Measurements from ENCODE around the gene PIAS4. TPM values are rescaled to one million over a fixed set of nuclear protein-coding genes. Genes with fewer than 3 reads are reported as not detected.

PIAS4 gene
- total and polyA plus RNA-seq, 5 donors from 2014 or later: 4.1 to 25.4 (median 4.6) TPM

DNA sequence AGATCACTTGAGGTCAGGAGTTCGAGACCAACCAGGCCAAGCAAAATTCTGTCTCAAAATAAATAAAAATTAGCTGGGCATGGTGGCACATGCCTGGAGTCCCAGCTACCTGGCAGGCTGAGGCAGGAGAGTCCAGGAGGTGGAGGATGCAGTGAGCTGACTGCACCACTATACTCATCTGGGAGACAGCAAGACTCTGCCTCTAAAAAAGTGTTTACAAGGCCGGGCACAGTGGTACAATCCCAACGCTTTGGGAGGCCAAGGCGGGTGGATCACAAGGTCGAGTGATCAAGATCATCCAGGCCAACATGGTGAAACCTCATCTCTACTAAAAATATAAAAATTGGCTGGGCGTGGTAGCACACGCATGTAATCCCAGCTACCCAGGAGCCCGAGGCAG is 32.4 kb upstream of the PIAS4 start:
- no peak overlapping the region for H3K27ac Mint-ChIP-seq
- no peaks in the 10 kb centered on the region for H3K27me3 Mint-ChIP-seq
- no peak overlapping the region for H3K4me3 ChIP-seq (ENCODE audit: low read depth, low read length)
- DNase-seq (peak in 1 of 3 donors; percentile 13), ATAC-seq (ENCODE audit: low read depth in 2 of 2) (no peak)
- H3K27ac ChIP-seq (ENCODE audit: insufficient read depth, low read length, poor library complexity, severe bottlenecking): no peak overlapping the region
- no peaks in the 10 kb centered on the region for H3K27me3 ChIP-seq (ENCODE audit: control insufficient read depth, insufficient read depth, low read length)
- H3K9me3 Mint-ChIP-seq: peaks cover 0 to 2% (median 0%) of the 10 kb centered on the region in 7 donors
- H3K36me3 Mint-ChIP-seq: peaks cover 17% of the 10 kb centered on the region
- peaks cover 11% of the 10 kb centered on the region for H3K4me1 ChIP-seq (ENCODE audit: control insufficient read depth, insufficient read depth, low read length, poor library complexity, severe bottlenecking)
- H3K9me3 ChIP-seq (ENCODE audit: control insufficient read depth in 2 of 2, low read length in 2 of 2): no peaks in the 10 kb centered on the region
- H3K4me3 Mint-ChIP-seq: peak overlapping the region in 1 of 4 donors; percentile 15
- peaks cover 49% of the 10 kb centered on the region for H3K36me3 ChIP-seq (ENCODE audit: control insufficient read depth, insufficient read depth, low read length)
- peaks cover 0 to 24% (median 9%) of the 10 kb centered on the region in 4 donors for H3K4me1 Mint-ChIP-seq

DNA sequence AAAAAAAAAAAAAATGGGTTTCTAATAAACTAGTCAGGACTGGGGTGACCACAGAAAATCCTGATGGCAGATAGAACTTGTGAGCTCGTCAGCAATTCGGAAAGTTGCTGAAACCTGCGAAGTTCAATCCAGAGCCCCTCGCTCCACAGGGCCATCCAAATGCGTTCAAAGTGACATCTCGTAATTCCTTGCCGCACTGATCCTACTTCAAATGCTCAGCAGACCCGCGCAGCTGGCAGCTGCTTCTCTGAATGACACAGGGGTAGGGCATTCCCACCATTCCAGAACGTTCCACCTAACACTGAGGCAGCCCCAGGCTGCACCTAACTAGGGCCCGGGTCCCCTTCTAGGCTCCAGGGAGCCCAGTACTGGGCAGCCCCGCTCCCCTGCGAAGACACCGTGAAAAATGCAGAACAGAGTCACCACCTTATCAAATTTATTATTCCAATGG is 31.9 kb upstream of the PIAS4 start:
- H3K4me1 Mint-ChIP-seq: peaks cover 0 to 19% (median 6%) of the 10 kb centered on the region in 4 donors
- peak overlapping the region in 1 of 3 donors; percentile 35 for H3K27ac Mint-ChIP-seq
- Histone ChIP-seq H3K4me1 (ENCODE audit: control insufficient read depth, insufficient read depth, low read length, poor library complexity, severe bottlenecking) (peaks cover 6% of the 10 kb centered on the region), H3K27ac (ENCODE audit: insufficient read depth, low read length, poor library complexity, severe bottlenecking) (no peak overlapping the region), H3K9me3 (ENCODE audit: control insufficient read depth in 2 of 2, low read length in 2 of 2) (no peaks in the 10 kb centered on the region), H3K4me3 (ENCODE audit: low read depth, low read length) (no peak overlapping the region), H3K27me3 (ENCODE audit: control insufficient read depth, insufficient read depth, low read length) (no peaks in the 10 kb centered on the region), H3K36me3 (ENCODE audit: control insufficient read depth, insufficient read depth, low read length) (peaks cover 54% of the 10 kb centered on the region)
- DNase-seq: peak in 1 of 3 donors; percentile 21
- peak overlapping the region in 3 of 4 donors; percentile 31 to 69 (median 65) for H3K4me3 Mint-ChIP-seq
- no peak for ATAC-seq (ENCODE audit: low read depth in 2 of 2)
- H3K27me3 Mint-ChIP-seq: no peaks in the 10 kb centered on the region
- peaks cover 0 to 2% (median 0%) of the 10 kb centered on the region in 7 donors for H3K9me3 Mint-ChIP-seq
- peaks cover 17% of the 10 kb centered on the region for H3K36me3 Mint-ChIP-seq

DNA sequence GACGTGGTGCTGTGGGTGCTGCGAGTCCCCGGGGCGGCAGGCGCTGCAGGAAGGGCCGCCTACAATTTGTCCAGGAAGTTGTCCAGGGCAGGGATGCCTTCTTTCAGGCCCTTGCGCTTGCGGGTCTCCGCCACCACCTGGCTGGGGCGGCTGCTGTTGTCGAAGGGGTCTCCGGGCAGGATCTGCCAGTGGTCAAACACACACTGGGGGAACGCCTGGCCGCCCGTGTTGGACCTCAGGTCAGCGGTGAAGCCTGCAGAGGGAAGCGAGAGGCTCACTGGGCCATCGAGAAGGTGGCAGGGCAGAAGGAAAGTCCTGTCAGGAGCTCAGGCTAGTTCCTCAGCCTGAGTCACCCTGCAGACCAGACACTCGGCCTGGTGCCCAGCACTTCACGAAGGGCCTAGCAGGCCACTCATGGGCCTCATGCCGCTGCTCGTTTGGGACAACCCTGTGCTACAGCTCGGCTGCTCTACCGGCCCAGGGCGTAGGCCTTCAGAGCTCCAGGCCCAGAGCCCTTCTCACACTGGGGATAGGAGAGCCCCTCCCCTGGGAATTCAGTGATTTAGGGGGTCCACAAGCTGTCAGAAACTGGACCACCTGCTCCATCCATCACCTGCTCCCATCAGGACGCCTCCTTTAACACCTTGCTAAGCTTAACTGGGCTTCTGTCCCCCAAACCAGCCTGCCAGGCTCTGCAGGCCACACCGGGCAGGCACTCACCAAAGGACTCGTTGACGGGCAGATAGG is 30.9 kb upstream of the PIAS4 start:
- Histone ChIP-seq H3K9me3 (ENCODE audit: control insufficient read depth in 2 of 2, low read length in 2 of 2) (no peaks in the 10 kb centered on the region), H3K36me3 (ENCODE audit: control insufficient read depth, insufficient read depth, low read length) (peaks cover 64% of the 10 kb centered on the region), H3K4me1 (ENCODE audit: control insufficient read depth, insufficient read depth, low read length, poor library complexity, severe bottlenecking) (peaks cover 6% of the 10 kb centered on the region), H3K4me3 (ENCODE audit: low read depth, low read length) (no peak overlapping the region), H3K27me3 (ENCODE audit: control insufficient read depth, insufficient read depth, low read length) (no peaks in the 10 kb centered on the region), H3K27ac (ENCODE audit: insufficient read depth, low read length, poor library complexity, severe bottlenecking) (no peak overlapping the region)
- Mint-ChIP-seq H3K4me1 (peaks cover 0 to 13% (median 5%) of the 10 kb centered on the region in 4 donors), H3K27ac (no peak overlapping the region), H3K4me3 (peak overlapping the region in 1 of 4 donors; percentile 69), H3K9me3 (peaks cover 0 to 2% (median 0%) of the 10 kb centered on the region in 7 donors), H3K27me3 (no peaks in the 10 kb centered on the region), H3K36me3 (peaks cover 17% of the 10 kb centered on the region)
- peak in 1 of 3 donors; percentile 23 for DNase-seq
- no peak for ATAC-seq (ENCODE audit: low read depth in 2 of 2)

DNA sequence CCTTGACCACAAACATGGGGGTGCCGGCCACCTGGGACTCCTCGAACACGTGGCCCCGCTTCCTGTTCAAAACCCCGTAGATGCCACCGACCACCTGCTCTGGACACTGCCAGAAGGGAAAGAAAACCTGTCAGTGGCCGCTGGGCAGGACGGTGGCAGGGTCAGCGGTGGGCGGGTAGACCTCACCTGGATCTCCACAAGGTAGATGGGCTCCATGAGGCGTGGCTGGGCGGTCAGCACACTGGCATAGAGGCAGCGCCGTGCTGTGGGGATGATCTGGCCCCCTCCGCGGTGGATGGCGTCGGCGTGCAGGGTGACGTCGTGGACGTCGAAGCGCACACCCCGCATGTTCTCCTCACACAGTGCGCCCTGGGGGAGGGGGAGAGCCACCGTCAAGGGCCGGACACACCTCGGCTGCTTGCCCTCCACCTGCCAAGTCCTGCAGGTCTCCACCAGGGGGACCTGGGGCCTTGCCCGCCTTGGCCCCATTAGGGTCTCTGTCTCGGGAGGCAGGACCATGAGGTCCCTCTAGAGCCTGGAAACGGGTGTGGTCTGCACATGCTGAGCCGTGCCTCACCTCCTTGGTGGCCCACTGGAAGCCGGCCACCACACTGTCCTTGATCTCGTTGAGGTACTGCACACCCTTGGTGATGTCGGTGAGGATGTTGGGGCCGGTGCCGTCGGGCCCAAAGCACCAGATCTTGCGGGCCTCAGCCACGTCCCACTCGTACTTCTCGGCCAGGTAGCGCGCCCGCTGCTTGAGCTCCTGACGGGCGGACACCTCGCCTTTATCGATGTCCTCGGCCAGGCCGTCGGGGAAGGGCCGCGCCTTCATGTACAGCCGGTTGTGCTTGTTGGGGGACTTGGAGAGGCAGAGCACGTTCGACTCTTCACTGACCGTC is 30.0 kb upstream of the PIAS4 start:
- Histone ChIP-seq H3K4me1 (ENCODE audit: control insufficient read depth, insufficient read depth, low read length, poor library complexity, severe bottlenecking) (peaks cover 15% of the 10 kb centered on the region), H3K27me3 (ENCODE audit: control insufficient read depth, insufficient read depth, low read length) (no peaks in the 10 kb centered on the region), H3K27ac (ENCODE audit: insufficient read depth, low read length, poor library complexity, severe bottlenecking) (no peak overlapping the region), H3K4me3 (ENCODE audit: low read depth, low read length) (no peak overlapping the region), H3K36me3 (ENCODE audit: control insufficient read depth, insufficient read depth, low read length) (peaks cover 72% of the 10 kb centered on the region), H3K9me3 (ENCODE audit: control insufficient read depth in 2 of 2, low read length in 2 of 2) (no peaks in the 10 kb centered on the region)
- Mint-ChIP-seq H3K27ac (peak overlapping the region in 1 of 3 donors; percentile 32), H3K4me3 (peak overlapping the region in 3 of 4 donors; percentile 9 to 58 (median 10)), H3K9me3 (peaks cover 0 to 2% (median 0%) of the 10 kb centered on the region in 7 donors), H3K4me1 (peaks cover 0 to 13% (median 6%) of the 10 kb centered on the region in 4 donors), H3K36me3 (peaks cover 19% of the 10 kb centered on the region), H3K27me3 (no peaks in the 10 kb centered on the region)
- ATAC-seq (ENCODE audit: low read depth in 2 of 2) (no peak), DNase-seq (peak in 1 of 3 donors; percentile 21)

DNA sequence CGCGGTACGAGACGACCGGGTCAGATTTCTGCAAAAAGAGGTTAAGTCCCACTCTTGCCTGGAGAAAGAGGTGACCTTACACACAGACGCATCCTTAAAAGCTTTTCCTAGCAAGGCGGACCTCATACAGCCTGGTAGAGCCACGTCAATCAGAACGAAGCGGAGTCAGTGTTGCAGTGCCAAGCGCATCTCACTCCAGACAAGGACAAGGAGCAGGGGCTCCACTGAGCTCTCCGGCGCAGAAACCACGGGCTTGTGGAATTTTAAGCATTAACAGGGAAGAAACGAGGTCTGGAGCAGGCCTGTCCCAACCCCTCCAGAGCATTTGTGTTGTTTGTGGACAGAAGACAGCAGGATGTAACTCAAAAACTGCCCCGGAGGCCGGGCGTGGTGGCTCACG is 29.4 kb upstream of the PIAS4 start:
- Histone ChIP-seq H3K27ac (ENCODE audit: insufficient read depth, low read length, poor library complexity, severe bottlenecking) (no peak overlapping the region), H3K4me1 (ENCODE audit: control insufficient read depth, insufficient read depth, low read length, poor library complexity, severe bottlenecking) (peaks cover 20% of the 10 kb centered on the region), H3K4me3 (ENCODE audit: low read depth, low read length) (no peak overlapping the region), H3K27me3 (ENCODE audit: control insufficient read depth, insufficient read depth, low read length) (no peaks in the 10 kb centered on the region), H3K36me3 (ENCODE audit: control insufficient read depth, insufficient read depth, low read length) (peaks cover 79% of the 10 kb centered on the region), H3K9me3 (ENCODE audit: control insufficient read depth in 2 of 2, low read length in 2 of 2) (no peaks in the 10 kb centered on the region)
- ATAC-seq (ENCODE audit: low read depth in 2 of 2) (no peak), DNase-seq (no peak)
- Mint-ChIP-seq H3K27me3 (no peaks in the 10 kb centered on the region), H3K4me1 (peaks cover 0 to 16% (median 9%) of the 10 kb centered on the region in 4 donors), H3K27ac (peak overlapping the region in 1 of 3 donors; percentile 32), H3K4me3 (peak overlapping the region in 2 of 4 donors; percentile 58 to 68), H3K9me3 (peaks cover 0 to 2% (median 0%) of the 10 kb centered on the region in 7 donors), H3K36me3 (peaks cover 24% of the 10 kb centered on the region)

DNA sequence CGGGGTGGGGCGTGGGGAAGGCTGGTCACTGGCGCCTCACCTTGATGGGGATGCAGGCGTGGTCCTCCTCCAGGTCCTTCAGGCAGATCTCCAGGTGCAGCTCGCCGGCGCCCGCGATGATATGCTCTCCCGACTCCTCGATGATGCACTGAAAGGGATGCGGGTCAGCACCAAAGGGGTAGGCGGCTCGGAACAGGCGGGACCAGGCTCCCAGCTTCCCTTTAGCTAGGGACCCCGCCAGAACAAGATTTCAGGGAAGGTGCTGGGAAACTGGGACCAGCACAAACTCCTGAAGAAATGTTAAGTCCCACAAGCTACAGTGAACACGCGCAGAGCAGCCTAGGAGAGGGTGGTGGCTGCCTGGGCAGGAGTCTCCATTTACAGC is 28.3 kb upstream of the PIAS4 start:
- no peak overlapping the region for H3K4me3 ChIP-seq (ENCODE audit: low read depth, low read length)
- Mint-ChIP-seq H3K9me3 (peaks cover 0 to 2% (median 0%) of the 10 kb centered on the region in 7 donors), H3K27me3 (no peaks in the 10 kb centered on the region), H3K4me1 (peaks cover 0 to 27% (median 19%) of the 10 kb centered on the region in 4 donors), H3K27ac (peak overlapping the region in 1 of 3 donors; percentile 80), H3K36me3 (peaks cover 35% of the 10 kb centered on the region), H3K4me3 (peak overlapping the region; percentile 21 to 85 (median 53))
- H3K4me1 ChIP-seq (ENCODE audit: control insufficient read depth, insufficient read depth, low read length, poor library complexity, severe bottlenecking): peaks cover 31% of the 10 kb centered on the region
- ATAC-seq (ENCODE audit: low read depth in 2 of 2) (no peak), DNase-seq (peak in 1 of 3 donors; percentile 14)
- no peak overlapping the region for H3K27ac ChIP-seq (ENCODE audit: insufficient read depth, low read length, poor library complexity, severe bottlenecking)
- peaks cover 89% of the 10 kb centered on the region for H3K36me3 ChIP-seq (ENCODE audit: control insufficient read depth, insufficient read depth, low read length)
- no peaks in the 10 kb centered on the region for H3K27me3 ChIP-seq (ENCODE audit: control insufficient read depth, insufficient read depth, low read length)
- H3K9me3 ChIP-seq (ENCODE audit: control insufficient read depth in 2 of 2, low read length in 2 of 2): no peaks in the 10 kb centered on the region

DNA sequence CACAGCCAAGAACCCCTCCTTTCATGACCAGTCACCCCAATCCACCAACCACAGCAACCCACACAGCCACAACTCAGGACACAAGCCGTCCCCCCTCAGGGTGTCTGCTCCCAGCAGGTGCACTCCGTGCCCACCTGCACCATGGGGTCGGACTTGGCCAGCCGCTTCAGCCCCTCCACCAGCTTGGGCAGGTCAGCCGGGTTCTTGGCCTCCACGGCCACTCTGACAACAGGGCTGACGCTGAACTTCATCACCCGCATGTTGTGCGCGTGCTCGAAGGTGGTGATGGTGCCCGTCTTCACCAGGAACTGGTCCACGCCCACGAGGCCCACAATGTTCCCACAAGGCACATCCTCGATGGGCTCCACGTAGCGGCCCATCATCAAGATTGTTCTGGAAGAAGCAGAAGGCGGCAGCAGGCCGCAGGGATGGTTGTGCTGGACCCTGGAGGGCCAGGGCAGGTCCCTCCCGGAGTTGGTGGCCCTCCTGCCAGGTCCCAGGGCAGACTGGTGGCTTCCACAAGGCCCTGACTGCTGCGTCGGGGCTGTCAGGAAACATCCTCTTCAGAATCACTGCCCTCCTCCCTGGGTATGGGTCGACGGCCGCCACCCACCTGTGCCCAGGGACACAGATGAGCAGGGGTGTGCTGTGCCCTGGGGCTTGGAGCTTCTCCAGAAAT is 27.7 kb upstream of the PIAS4 start:
- peak overlapping the region in 1 of 3 donors; percentile 80 for H3K27ac Mint-ChIP-seq
- Histone ChIP-seq H3K27ac (ENCODE audit: insufficient read depth, low read length, poor library complexity, severe bottlenecking) (no peak overlapping the region), H3K4me1 (ENCODE audit: control insufficient read depth, insufficient read depth, low read length, poor library complexity, severe bottlenecking) (peaks cover 35% of the 10 kb centered on the region), H3K4me3 (ENCODE audit: low read depth, low read length) (no peak overlapping the region), H3K9me3 (ENCODE audit: control insufficient read depth in 2 of 2, low read length in 2 of 2) (no peaks in the 10 kb centered on the region), H3K36me3 (ENCODE audit: control insufficient read depth, insufficient read depth, low read length) (peaks cover 89% of the 10 kb centered on the region), H3K27me3 (ENCODE audit: control insufficient read depth, insufficient read depth, low read length) (no peaks in the 10 kb centered on the region)
- peak overlapping the region; percentile 21 to 85 (median 53) for H3K4me3 Mint-ChIP-seq
- peak in 1 of 3 donors; percentile 12 for DNase-seq
- H3K9me3 Mint-ChIP-seq: peaks cover 0 to 2% (median 0%) of the 10 kb centered on the region in 7 donors
- peaks cover 0 to 33% (median 23%) of the 10 kb centered on the region in 4 donors for H3K4me1 Mint-ChIP-seq
- no peaks in the 10 kb centered on the region for H3K27me3 Mint-ChIP-seq
- H3K36me3 Mint-ChIP-seq: peaks cover 40% of the 10 kb centered on the region
- no peak for ATAC-seq (ENCODE audit: low read depth in 2 of 2)

All from CD4-positive, CD25-positive, alpha-beta regulatory T cell (primary cell).